Measurements from ENCODE around the gene ZBTB3. TPM values are rescaled to one million over a fixed set of nuclear protein-coding genes. Genes with fewer than 3 reads are reported as not detected.

The ZBTB3 gene
- total RNA-seq, 2 experiments from 2014 or later = 2.3 to 3.5 TPM

DNA sequence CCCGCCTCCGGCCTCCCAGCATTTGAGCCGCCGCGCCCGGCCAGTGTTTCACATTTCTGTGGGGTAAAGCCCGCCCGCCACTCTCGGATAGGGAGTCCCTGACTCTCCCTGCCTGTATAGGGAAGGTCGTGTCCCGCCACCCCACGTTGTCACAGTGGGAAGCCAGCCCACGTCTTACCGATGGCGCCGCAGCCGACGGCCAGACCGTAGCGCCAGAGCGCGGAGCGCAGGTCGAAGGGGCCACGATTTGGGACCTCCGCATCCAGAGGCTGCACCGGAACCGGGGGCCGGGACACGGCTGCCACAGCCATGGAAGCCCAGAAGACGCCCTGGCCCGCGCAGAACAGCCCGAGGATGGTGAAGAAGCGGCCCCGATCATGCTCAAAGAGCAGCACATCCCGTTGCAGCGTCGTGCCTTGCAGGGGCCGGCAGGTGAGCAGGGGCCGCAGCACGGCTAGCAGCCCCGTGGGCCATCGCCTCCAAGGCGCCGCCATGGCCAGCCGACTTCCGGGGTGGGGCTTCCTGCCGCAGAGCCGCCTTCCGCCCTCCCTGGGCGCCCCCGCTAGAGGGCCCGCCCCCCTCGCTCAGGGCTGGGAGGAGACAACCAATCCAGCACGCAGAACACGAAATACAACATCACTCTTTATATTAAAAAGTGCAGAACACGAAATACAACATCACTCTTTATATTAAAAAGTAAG is 37.7 kb upstream of the ZBTB3 start, which contains the start of gene TMEM223:
Gene TMEM223 (minus strand): TSS at position 506 of the 701 bp plus-strand sequence. CDS start 12 bp downstream, at position 494.
- no peaks in the 10 kb centered on the region for H3K27me3 Mint-ChIP-seq
- CTCF ChIA-PET = interaction anchor here (1.1 kb wide), 1 partner anchor 14 kb away, joined by 3 read pairs; the partner anchor contains the start of gene NXF1
- Histone ChIP-seq H3K27ac (ENCODE audit: low read depth in 1 of 2, low read length in 2 of 2) (peak within 1 kb of the TSS; percentile 84), H3K4me3 (ENCODE audit: low read length) (peak within 1 kb of the TSS; percentile 99), H3K27me3 (ENCODE audit: control insufficient read depth in 1 of 2, insufficient read depth in 2 of 2, low read length in 2 of 2) (no peaks in the 10 kb centered on the region), H3K36me3 (ENCODE audit: insufficient read depth, low read length) (peaks cover 66% of the 10 kb centered on the region), H3K4me1 (ENCODE audit: insufficient read depth, low read length) (peaks cover 54% of the 10 kb centered on the region), H3K9me3 (ENCODE audit: control insufficient read depth in 1 of 2, insufficient read depth in 1 of 2, low read length in 2 of 2) (no peaks in the 10 kb centered on the region)
- ATAC-seq (ENCODE audit: poor library complexity) (peak; percentile 79), DNase-seq (peak; percentile 82 to 93 (median 91))
- peak within 1 kb of the TSS; percentile 98 for H3K4me3 Mint-ChIP-seq
- peaks cover 59% of the 10 kb centered on the region for H3K4me1 Mint-ChIP-seq (ENCODE audit: low read depth)
- TF ChIP-seq, protein P1, sequence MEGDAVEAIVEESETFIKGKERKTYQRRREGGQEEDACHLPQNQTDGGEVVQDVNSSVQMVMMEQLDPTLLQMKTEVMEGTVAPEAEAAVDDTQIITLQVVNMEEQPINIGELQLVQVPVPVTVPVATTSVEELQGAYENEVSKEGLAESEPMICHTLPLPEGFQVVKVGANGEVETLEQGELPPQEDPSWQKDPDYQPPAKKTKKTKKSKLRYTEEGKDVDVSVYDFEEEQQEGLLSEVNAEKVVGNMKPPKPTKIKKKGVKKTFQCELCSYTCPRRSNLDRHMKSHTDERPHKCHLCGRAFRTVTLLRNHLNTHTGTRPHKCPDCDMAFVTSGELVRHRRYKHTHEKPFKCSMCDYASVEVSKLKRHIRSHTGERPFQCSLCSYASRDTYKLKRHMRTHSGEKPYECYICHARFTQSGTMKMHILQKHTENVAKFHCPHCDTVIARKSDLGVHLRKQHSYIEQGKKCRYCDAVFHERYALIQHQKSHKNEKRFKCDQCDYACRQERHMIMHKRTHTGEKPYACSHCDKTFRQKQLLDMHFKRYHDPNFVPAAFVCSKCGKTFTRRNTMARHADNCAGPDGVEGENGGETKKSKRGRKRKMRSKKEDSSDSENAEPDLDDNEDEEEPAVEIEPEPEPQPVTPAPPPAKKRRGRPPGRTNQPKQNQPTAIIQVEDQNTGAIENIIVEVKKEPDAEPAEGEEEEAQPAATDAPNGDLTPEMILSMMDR (IDR thresholded peaks at IDR 0.05) = no peak
- H3K27ac Mint-ChIP-seq = peak within 1 kb of the TSS; percentile 98
- no peaks in the 10 kb centered on the region for H3K9me3 Mint-ChIP-seq
- peaks cover 85% of the 10 kb centered on the region for H3K36me3 Mint-ChIP-seq (ENCODE audit: low read depth)
- POLR2A ChIA-PET = interaction anchor here (0.7 to 8.8 kb wide), 14 partner anchors 9 to 127 kb away, joined by 3 to 273 read pairs (median 4); partner anchors contain the start of genes C11orf98, CSKMT, HNRNPUL2 and NXF1
- intact Hi-C loops (cut with DNase I, micrococcal nuclease) = loop anchor here (1.0 to 2.0 kb wide), 3 partner anchors 14 to 39 kb away; partner anchors contain the start of genes NXF1 (in 1 of the 2) and TAF6L (in 1 of the 2)

GRCh38 chr11:62789576-62789975 is 35.6 kb upstream of the ZBTB3 start:
- Mint-ChIP-seq H3K4me1 (ENCODE audit: low read depth) (peaks cover 67% of the 10 kb centered on the region), H3K4me3 (peak overlapping the region; percentile 98), H3K36me3 (ENCODE audit: low read depth) (peaks cover 72% of the 10 kb centered on the region), H3K27ac (peak overlapping the region; percentile 98), H3K27me3 (no peaks in the 10 kb centered on the region), H3K9me3 (no peaks in the 10 kb centered on the region)
- TF ChIP-seq, protein P1 (IDR thresholded peaks at IDR 0.05) = no peak
- H3K9me3 ChIP-seq (ENCODE audit: control insufficient read depth in 1 of 2, insufficient read depth in 1 of 2, low read length in 2 of 2) = no peaks in the 10 kb centered on the region
- intact Hi-C loops (cut with DNase I, micrococcal nuclease) = loop anchor here (5.0 kb wide), 2 partner anchors 37 to 197 kb away; partner anchors contain the start of genes TUT1 (in 1 of the 2) and ZBTB3 (in 1 of the 2)
- H3K4me3 ChIP-seq (ENCODE audit: low read length) = no peak overlapping the region
- H3K4me1 ChIP-seq (ENCODE audit: insufficient read depth, low read length) = peaks cover 64% of the 10 kb centered on the region
- no peak for DNase-seq
- POLR2A ChIA-PET = interaction anchor here (0.9 to 8.8 kb wide), 7 partner anchors 18 to 92 kb away, joined by 3 to 273 read pairs (median 8); partner anchors contain the start of genes HNRNPUL2, SLC3A2, TTC9C and WDR74
- CTCF ChIA-PET = interaction anchor here (0.7 to 1.9 kb wide), 2 partner anchors 50 to 91 kb away, joined by 3 to 8 read pairs; partner anchors contain the start of gene SLC3A2
- no peak for ATAC-seq (ENCODE audit: poor library complexity)
- peak overlapping the region in 1 of 2 donors; percentile 48 for H3K27ac ChIP-seq (ENCODE audit: low read depth in 1 of 2, low read length in 2 of 2)
- H3K27me3 ChIP-seq (ENCODE audit: control insufficient read depth in 1 of 2, insufficient read depth in 2 of 2, low read length in 2 of 2) = no peaks in the 10 kb centered on the region
- peaks cover 45% of the 10 kb centered on the region for H3K36me3 ChIP-seq (ENCODE audit: insufficient read depth, low read length)

GRCh38 chr11:62788991-62789390 is 35.0 kb upstream of the ZBTB3 start:
- TF ChIP-seq, protein P1 (IDR thresholded peaks at IDR 0.05) = no peak
- ATAC-seq (ENCODE audit: poor library complexity) = no peak
- Histone ChIP-seq H3K36me3 (ENCODE audit: insufficient read depth, low read length) (peaks cover 39% of the 10 kb centered on the region), H3K4me3 (ENCODE audit: low read length) (no peak overlapping the region), H3K4me1 (ENCODE audit: insufficient read depth, low read length) (peaks cover 64% of the 10 kb centered on the region), H3K9me3 (ENCODE audit: control insufficient read depth in 1 of 2, insufficient read depth in 1 of 2, low read length in 2 of 2) (no peaks in the 10 kb centered on the region), H3K27me3 (ENCODE audit: control insufficient read depth in 1 of 2, insufficient read depth in 2 of 2, low read length in 2 of 2) (no peaks in the 10 kb centered on the region), H3K27ac (ENCODE audit: low read depth in 1 of 2, low read length in 2 of 2) (peak overlapping the region in 1 of 2 donors; percentile 17)
- DNase-seq = no peak
- Mint-ChIP-seq H3K36me3 (ENCODE audit: low read depth) (peaks cover 66% of the 10 kb centered on the region), H3K4me3 (peak overlapping the region; percentile 98), H3K27ac (peak overlapping the region; percentile 98), H3K9me3 (no peaks in the 10 kb centered on the region), H3K27me3 (no peaks in the 10 kb centered on the region), H3K4me1 (ENCODE audit: low read depth) (peaks cover 61% of the 10 kb centered on the region)
- intact Hi-C loops (cut with DNase I, micrococcal nuclease) = loop anchor here (5.0 kb wide), 2 partner anchors 37 to 197 kb away; partner anchors contain the start of genes TUT1 (in 1 of the 2) and ZBTB3 (in 1 of the 2)
- ChIA-PET CTCF (interaction anchor here (1.9 to 3.5 kb wide), 2 partner anchors 62 to 92 kb away, joined by 8 to 44 read pairs; partner anchors contain the start of genes HNRNPUL2, SLC3A2 and TTC9C), POLR2A (interaction anchor here (0.9 to 8.8 kb wide), 10 partner anchors 12 to 92 kb away, joined by 3 to 273 read pairs (median 32); partner anchors contain the start of genes HNRNPUL2, POLR2G, SLC3A2 and TTC9C)

Data from CD4-positive, alpha-beta T cell (primary cell).